ENCODE results near the gene EFHD1. TPM values are rescaled to one million over a fixed set of nuclear protein-coding genes. Genes with fewer than 3 reads are reported as not detected.
"Not testable (repeated sequence)": the region's sequence is repeated elsewhere in the genome, so short reads cannot be mapped to it uniquely, and the experiment has no call there.

The EFHD1 gene
- total RNA-seq, 1 donor from 2014 or later, result 6.0 TPM

- no peak for DNase-seq (ENCODE audit: low spot score)
Measured at GRCh38 chr2:232615339-232615738, 18.1 kb upstream of the EFHD1 start.

GRCh38 chr2:232621186-232621585 is 12.2 kb upstream of the EFHD1 start:
- no peak for DNase-seq (ENCODE audit: low spot score)

GRCh38 chr2:232622563-232622962 is 10.8 kb upstream of the EFHD1 start:
- no peak for DNase-seq (ENCODE audit: low spot score)

GRCh38 chr2:232623768-232624765 is 9.3 kb upstream of the EFHD1 start:
- no peak for DNase-seq (ENCODE audit: low spot score)

- DNase-seq (ENCODE audit: low spot score), result no peak
Measured at GRCh38 chr2:232626584-232626983, 6.8 kb upstream of the EFHD1 start.

GRCh38 chr2:232628466-232629128 is 4.8 kb upstream of the EFHD1 start:
- no peak for DNase-seq (ENCODE audit: low spot score)

GRCh38 chr2:232629129-232629475 is 4.3 kb upstream of the EFHD1 start:
- DNase-seq (ENCODE audit: low spot score), result no peak

- DNase-seq (ENCODE audit: low spot score), result no peak
Measured at GRCh38 chr2:232632229-232632903, 1.0 kb upstream of the EFHD1 start.

- no peak for DNase-seq (ENCODE audit: low spot score)
Measured at GRCh38 chr2:232632904-232633412, 446 bp upstream of the EFHD1 start.

GRCh38 chr2:232634206-232635150 is 1.1 kb downstream of the EFHD1 start:
- no peak for DNase-seq (ENCODE audit: low spot score)

GRCh38 chr2:232635376-232635775 is 2.0 kb downstream of the EFHD1 start:
- not testable (repeated sequence) for DNase-seq (ENCODE audit: low spot score)

- DNase-seq (ENCODE audit: low spot score), result no peak
Measured at GRCh38 chr2:232635820-232636219, 2.4 kb downstream of the EFHD1 start.

- no peak for DNase-seq (ENCODE audit: low spot score)
Measured at GRCh38 chr2:232636788-232637420, 3.5 kb downstream of the EFHD1 start.

GRCh38 chr2:232637866-232638583 is 4.6 kb downstream of the EFHD1 start:
- no peak for DNase-seq (ENCODE audit: low spot score)

GRCh38 chr2:232641153-232641848 is 7.9 kb downstream of the EFHD1 start:
- no peak for DNase-seq (ENCODE audit: low spot score)

GRCh38 chr2:232643147-232643425 is 9.7 kb downstream of the EFHD1 start:
- DNase-seq (ENCODE audit: low spot score), result no peak

GRCh38 chr2:232643813-232644347 is 10.5 kb downstream of the EFHD1 start:
- no peak for DNase-seq (ENCODE audit: low spot score)

- no peak for DNase-seq (ENCODE audit: low spot score)
Measured at GRCh38 chr2:232645061-232645460, 11.7 kb downstream of the EFHD1 start.

- DNase-seq (ENCODE audit: low spot score), result no peak
Measured at GRCh38 chr2:232646726-232647125, 13.3 kb downstream of the EFHD1 start.
